ENCODE data around the gene MRPL30.
"Not testable (repeated sequence)": the region's sequence is repeated elsewhere in the genome, so short reads cannot be mapped to it uniquely, and the experiment has no call there.

The MRPL30 gene

GRCh38 chr2:99180755-99181623, at the start of gene MRPL30, which contains the start of gene MITD1:
Gene MRPL30 (plus strand): TSS chr2:99181184. CDS start chr2:99186204, 5,020 bp downstream.
Gene MITD1 (minus strand): TSS chr2:99181058. CDS start chr2:99180981, 77 bp downstream.
- peak; percentile 95 for DNase-seq

- not testable (repeated sequence) for DNase-seq
Measured at GRCh38 chr2:99135044-99135556, 45.9 kb upstream of the MRPL30 start.

GRCh38 chr2:99139003-99139402, 42.0 kb upstream of the MRPL30 start:
- DNase-seq, result no peak

GRCh38 chr2:99140056-99140859, 40.7 kb upstream of the MRPL30 start:
- peak; percentile 80 for DNase-seq

- no peak for DNase-seq
Measured at GRCh38 chr2:99140860-99141109, 40.2 kb upstream of the MRPL30 start.

- peak; percentile 97 for DNase-seq
Measured at GRCh38 chr2:99141110-99142108, 39.6 kb upstream of the MRPL30 start, which contains the start of gene C2orf15. Gene C2orf15 (plus strand): TSS chr2:99141707. CDS start chr2:99150559, 8,852 bp downstream.

- no peak for DNase-seq
Measured at GRCh38 chr2:99150706-99151105, 30.3 kb upstream of the MRPL30 start.

GRCh38 chr2:99152199-99152895, 28.6 kb upstream of the MRPL30 start:
- no peak for DNase-seq

GRCh38 chr2:99153921-99154604, 26.9 kb upstream of the MRPL30 start:
- DNase-seq, result peak; percentile 10

GRCh38 chr2:99154643-99155536, 26.1 kb upstream of the MRPL30 start, which contains the start of the genes LIPT1 and TSGA10:
Gene LIPT1 (plus strand): TSS chr2:99154967. CDS start chr2:99161958, 6,991 bp downstream.
Gene TSGA10 (minus strand): TSS chr2:99154942. CDS start chr2:99109439, 45,503 bp downstream.
- peak; percentile 86 for DNase-seq

- no peak for DNase-seq
Measured at GRCh38 chr2:99156891-99157290, 24.1 kb upstream of the MRPL30 start.

GRCh38 chr2:99158599-99158998, 22.4 kb upstream of the MRPL30 start:
- DNase-seq, result no peak

- no peak for DNase-seq
Measured at GRCh38 chr2:99159594-99159993, 21.4 kb upstream of the MRPL30 start.

GRCh38 chr2:99166218-99166617, 14.8 kb upstream of the MRPL30 start:
- no peak for DNase-seq

GRCh38 chr2:99169534-99169933, 11.4 kb upstream of the MRPL30 start:
- DNase-seq, result no peak

GRCh38 chr2:99171377-99172140, 9.4 kb upstream of the MRPL30 start:
- DNase-seq, result no peak

GRCh38 chr2:99181624-99182000, 628 bp downstream of the MRPL30 start:
- DNase-seq, result no peak

GRCh38 chr2:99183025-99183424, 2.0 kb downstream of the MRPL30 start:
- DNase-seq, result no peak

GRCh38 chr2:99184811-99185210, 3.8 kb downstream of the MRPL30 start:
- DNase-seq, result no peak

Measured in NCI-H2227 treated with DMSO at 0.1 percent for 48 hours (cell line).